Tibial nerve (tissue), 3 donors: ENCODE results near the gene HSH2D.

ENCODE experiments used
- CTCF ChIP-seq, 5 experiments: fragments of 200-600 bp in 3 of 5; fragments of 450-650 bp in 2 of 5; sonication (generic) in 3 of 5; IDR thresholded peaks; one replicate each; pipeline ENCODE4 v1.5.1; 2016 to 2019; ENCODE audit warnings: antibody characterized with exemption in 5 of 5, mild to moderate bottlenecking in 3 of 5, moderate library complexity in 2 of 5
- POLR2A ChIP-seq, 2 donors: fragments of 450-650 bp; IDR thresholded peaks; one replicate each; pipeline ENCODE4 v1.6.1; 2017; ENCODE audit warnings: antibody characterized with exemption in 2 of 2, mild to moderate bottlenecking in 2 of 2, moderate library complexity in 2 of 2

DNA sequence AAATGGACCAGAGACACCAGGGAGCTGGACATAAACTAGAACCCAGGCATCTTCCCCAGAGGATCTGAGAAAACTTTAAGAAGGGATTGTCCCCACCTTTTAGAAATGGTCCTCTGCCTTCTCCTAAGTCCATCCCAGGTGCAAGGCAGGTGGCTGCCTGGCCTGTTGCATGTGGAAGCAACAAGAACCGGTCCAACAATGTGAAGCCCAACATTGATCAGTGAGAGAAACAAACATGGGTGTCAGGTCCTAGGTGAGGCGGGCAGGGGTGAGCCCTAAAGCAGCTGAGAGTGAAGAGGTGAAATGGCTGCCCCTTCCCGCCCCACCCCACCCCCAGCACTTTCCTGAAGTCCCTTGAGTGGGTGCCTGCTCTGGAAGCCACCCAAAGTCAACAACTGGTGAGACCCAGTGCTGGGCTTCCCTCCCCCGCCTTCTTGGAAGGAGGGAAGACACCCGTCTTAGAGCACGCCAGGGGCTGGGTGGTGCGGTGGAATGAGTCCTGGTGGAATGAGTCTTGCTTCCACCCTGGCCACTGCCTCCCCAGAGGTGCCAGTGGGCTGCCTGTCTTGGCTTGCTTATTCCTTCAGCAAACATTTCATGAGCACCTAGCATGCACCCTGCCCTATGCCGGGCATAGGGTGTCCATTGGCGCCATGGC, 55.9 kb downstream of the HSH2D start:
- TF ChIP-seq POLR2A (IDR thresholded peaks at IDR 0.05) (no peak), CTCF (IDR thresholded peaks at IDR 0.05) (no peak)
